ENCODE data around the gene AOAH.

GRCh38 chr7:36691983-36692382, 32.3 kb downstream of the AOAH start:
- TF ChIP-seq CTCF (conservative IDR thresholded peaks at IDR 0.05; ENCODE audit: low read depth, low read length) (no peak), RCOR1 (IDR thresholded peaks at IDR 0.05; ENCODE audit: insufficient replicate concordance, low read length) (no peak), POLR2A (IDR thresholded peaks at IDR 0.05; ENCODE audit: low read depth, low read length) (no peak), RAD21 (IDR thresholded peaks at IDR 0.05; ENCODE audit: low read length) (no peak), MAZ (IDR thresholded peaks at IDR 0.05; ENCODE audit: borderline replicate concordance, low read depth, low read length) (no peak), NFE2L2 (IDR thresholded peaks at IDR 0.05; ENCODE audit: low read depth, low read length) (no peak), CEBPB (IDR thresholded peaks at IDR 0.05; ENCODE audit: low read depth, low read length) (no peak), MAFK (IDR thresholded peaks at IDR 0.05; ENCODE audit: low read depth, low read length) (no peak)

All from IMR-90 (cell line).